A673 (cell line): ENCODE measurements around the gene HRH3. TPM values are rescaled to one million over a fixed set of nuclear protein-coding genes. Genes with fewer than 3 reads are reported as not detected.

ENCODE experiments used
- BruUV-seq: library from RNA; stranded (reverse); fragments of 400-500 nt; replicated peaks from 2 replicates; lab custom pipeline; 2021; lab: Mats Ljungman, UMichigan
- CTCF ChIA-PET: fragments of 300-600 bp; sonication (Branson Sonifier 250); formaldehyde crosslinking; loops from one replicate; lab custom pipeline; 2022; ENCODE audit warnings: antibody characterized with exemption; lab: Charles Lee
- POLR2A ChIA-PET: fragments of 300-600 bp; sonication (Branson Sonifier 250); formaldehyde crosslinking; loops from one replicate; lab custom pipeline; 2022; ENCODE audit warnings: antibody characterized with exemption; ENCODE audit not compliant: low non-redundant PET; lab: Charles Lee
- DNase-seq: peaks from one replicate; pipeline ENCODE4 v3.0.0-alpha.2; 2015; ENCODE audit warnings: low spot score
- H3K27ac ChIP-seq: fragments of 200-600 bp; sonication (generic); 2 replicates; pipeline ENCODE4 v1.5.1; 2016; ENCODE audit warnings: mixed run types, low read depth, mild to moderate bottlenecking, mixed read lengths, antibody characterized with exemption, low read length; ENCODE audit not compliant: poor library complexity, severe bottlenecking
- H3K27me3 ChIP-seq: fragments of 200-600 bp; sonication (generic); replicated peaks from 2 replicates; pipeline ENCODE4 v1.6.1; 2017; ENCODE audit warnings: mixed run types, low read depth, mild to moderate bottlenecking, mixed read lengths, antibody characterized with exemption, low read length; ENCODE audit not compliant: insufficient read depth, poor library complexity
- H3K36me3 ChIP-seq: fragments of 200-600 bp; sonication (generic); 2 replicates; pipeline ENCODE4 v1.6.1; 2016; ENCODE audit warnings: mixed run types, mild to moderate bottlenecking, mixed read lengths, antibody characterized with exemption, low read length; ENCODE audit not compliant: insufficient read depth, poor library complexity, severe bottlenecking
- H3K4me1 ChIP-seq: fragments of 200-600 bp; sonication (generic); 2 replicates; pipeline ENCODE4 v1.6.1; 2017; ENCODE audit warnings: mixed run types, mild to moderate bottlenecking, mixed read lengths, antibody characterized with exemption, low read length; ENCODE audit not compliant: insufficient read depth, poor library complexity, severe bottlenecking
- H3K4me3 ChIP-seq: fragments of 200-600 bp; sonication (generic); 2 replicates; pipeline ENCODE4 v1.5.1; 2016; ENCODE audit warnings: low read depth, mixed run types, mild to moderate bottlenecking, mixed read lengths, low read length; ENCODE audit not compliant: poor library complexity, severe bottlenecking
- H3K9me3 ChIP-seq: fragments of 200-600 bp; sonication (generic); 2 replicates; pipeline ENCODE4 v1.6.1; 2016; ENCODE audit warnings: mixed run types, low read depth, mild to moderate bottlenecking, mixed read lengths, antibody characterized with exemption, low read length; ENCODE audit not compliant: poor library complexity, severe bottlenecking
- EZH2 ChIP-seq: fragments of 200-600 bp; sonication (generic); IDR thresholded peaks from 2 replicates; pipeline ENCODE4 v1.6.1; 2017; ENCODE audit warnings: borderline replicate concordance, low read depth, mild to moderate bottlenecking, mixed read lengths, antibody characterized with exemption, low read length; ENCODE audit not compliant: poor library complexity, severe bottlenecking
- intact Hi-C: fragments of 100-400 bp; cut with micrococcal nuclease; formaldehyde crosslinking; loops from one replicate; pipeline ENCODE4 v1.10.0; 2022; ENCODE audit not compliant: unreplicated experiment
- total RNA-seq: library from RNA; stranded (reverse); gene quantifications from 2 replicates; pipeline ENCODE4 v1.2.3, GENCODE V29; 2021
- TF ChIP-seq, protein P1 (sequence below): fragments of 300-800, 200-600 bp; sonication (generic); conservative IDR thresholded peaks from 2 replicates; pipeline ENCODE4 v1.5.1; 2017; ENCODE audit warnings: low read depth, mild to moderate bottlenecking, antibody characterized with exemption, low read length, moderate library complexity, mixed read lengths

The HRH3 gene
- total RNA-seq, 1 experiment from 2014 or later, result not detected

DNA sequence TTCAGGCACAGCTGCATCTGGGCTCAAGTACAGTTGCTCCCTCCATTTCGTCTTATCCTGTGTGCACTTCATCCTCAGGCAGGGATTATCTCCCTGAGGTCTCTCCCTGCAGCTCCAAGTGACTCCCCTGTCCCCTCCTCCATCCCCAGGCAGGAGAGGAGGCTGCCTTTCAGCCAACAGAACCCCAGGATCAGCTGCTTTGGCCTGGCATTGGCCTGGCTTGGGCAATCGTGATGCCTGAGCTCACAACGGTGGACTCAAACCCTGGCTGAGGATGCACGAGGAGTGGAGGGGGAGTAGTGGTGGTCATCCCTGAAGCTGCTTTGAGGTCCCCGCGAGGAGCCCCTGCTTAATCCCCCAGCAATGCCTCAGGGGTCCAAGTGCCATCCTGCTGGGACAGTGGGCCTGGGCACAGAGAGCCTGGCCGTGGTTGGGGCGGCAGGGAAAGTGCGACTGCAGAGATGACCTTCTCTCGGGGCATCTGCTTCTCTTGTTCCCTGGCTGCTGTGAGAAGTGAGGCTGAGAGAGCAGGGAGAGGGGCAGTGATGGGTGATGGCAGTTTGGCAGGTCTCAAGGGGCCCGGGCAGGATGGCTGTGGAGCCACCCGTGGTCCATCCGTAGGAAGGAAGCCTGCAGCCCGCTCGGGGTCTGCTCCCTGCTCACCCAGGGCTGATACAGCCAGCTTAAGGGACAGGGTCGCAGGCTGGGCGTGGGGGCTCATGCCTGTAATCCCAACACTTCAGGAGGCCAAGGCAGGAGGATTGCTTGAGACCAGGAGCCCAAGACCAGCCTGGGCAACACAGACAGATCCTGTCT lies 6.0 kb upstream of the HRH3 start:
- Histone ChIP-seq H3K27ac (no peak overlapping the region), H3K4me1 (no peaks in the 10 kb centered on the region), H3K36me3 (no peaks in the 10 kb centered on the region), H3K27me3 (peaks cover 64% of the 10 kb centered on the region), H3K4me3 (no peak overlapping the region), H3K9me3 (no peaks in the 10 kb centered on the region)
- no peak for DNase-seq
- no peak for TF ChIP-seq EZH2
- TF ChIP-seq, protein P1, sequence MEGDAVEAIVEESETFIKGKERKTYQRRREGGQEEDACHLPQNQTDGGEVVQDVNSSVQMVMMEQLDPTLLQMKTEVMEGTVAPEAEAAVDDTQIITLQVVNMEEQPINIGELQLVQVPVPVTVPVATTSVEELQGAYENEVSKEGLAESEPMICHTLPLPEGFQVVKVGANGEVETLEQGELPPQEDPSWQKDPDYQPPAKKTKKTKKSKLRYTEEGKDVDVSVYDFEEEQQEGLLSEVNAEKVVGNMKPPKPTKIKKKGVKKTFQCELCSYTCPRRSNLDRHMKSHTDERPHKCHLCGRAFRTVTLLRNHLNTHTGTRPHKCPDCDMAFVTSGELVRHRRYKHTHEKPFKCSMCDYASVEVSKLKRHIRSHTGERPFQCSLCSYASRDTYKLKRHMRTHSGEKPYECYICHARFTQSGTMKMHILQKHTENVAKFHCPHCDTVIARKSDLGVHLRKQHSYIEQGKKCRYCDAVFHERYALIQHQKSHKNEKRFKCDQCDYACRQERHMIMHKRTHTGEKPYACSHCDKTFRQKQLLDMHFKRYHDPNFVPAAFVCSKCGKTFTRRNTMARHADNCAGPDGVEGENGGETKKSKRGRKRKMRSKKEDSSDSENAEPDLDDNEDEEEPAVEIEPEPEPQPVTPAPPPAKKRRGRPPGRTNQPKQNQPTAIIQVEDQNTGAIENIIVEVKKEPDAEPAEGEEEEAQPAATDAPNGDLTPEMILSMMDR, result no peak
- POLR2A ChIA-PET, result no interaction called here
- intact Hi-C loops, result no loop called here
- CTCF ChIA-PET, result no interaction called here
- no TSS peak for BruUV-seq

DNA sequence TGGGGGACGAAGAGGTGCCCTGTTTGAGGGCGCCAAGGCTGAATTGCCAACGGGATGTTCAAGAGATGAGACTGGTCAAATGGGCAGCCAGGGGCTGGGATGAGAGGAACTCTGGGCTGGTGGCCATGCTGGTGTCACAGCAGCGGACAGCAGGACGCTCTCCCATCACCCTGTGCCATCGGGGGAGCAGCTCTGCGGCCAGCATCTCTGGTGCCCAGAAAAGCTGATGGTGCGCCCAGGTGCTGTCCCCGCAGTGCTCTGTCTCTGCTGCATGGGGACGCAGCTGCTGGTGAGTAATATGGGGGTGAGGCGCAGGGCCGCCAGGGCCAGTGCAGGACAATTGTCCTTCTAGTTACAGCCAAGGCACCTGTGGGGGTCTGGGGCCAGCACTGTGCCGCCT lies 4.9 kb upstream of the HRH3 start:
- Histone ChIP-seq H3K27me3 (peaks cover 71% of the 10 kb centered on the region), H3K4me3 (no peak overlapping the region), H3K36me3 (no peaks in the 10 kb centered on the region), H3K27ac (no peak overlapping the region), H3K9me3 (no peaks in the 10 kb centered on the region), H3K4me1 (peaks cover 5% of the 10 kb centered on the region)
- TF ChIP-seq, protein P1, result no peak
- no peak for TF ChIP-seq EZH2
- ChIA-PET POLR2A (no interaction called here), CTCF (no interaction called here)
- no peak for DNase-seq
- no TSS peak for BruUV-seq
- intact Hi-C loops, result no loop called here

DNA sequence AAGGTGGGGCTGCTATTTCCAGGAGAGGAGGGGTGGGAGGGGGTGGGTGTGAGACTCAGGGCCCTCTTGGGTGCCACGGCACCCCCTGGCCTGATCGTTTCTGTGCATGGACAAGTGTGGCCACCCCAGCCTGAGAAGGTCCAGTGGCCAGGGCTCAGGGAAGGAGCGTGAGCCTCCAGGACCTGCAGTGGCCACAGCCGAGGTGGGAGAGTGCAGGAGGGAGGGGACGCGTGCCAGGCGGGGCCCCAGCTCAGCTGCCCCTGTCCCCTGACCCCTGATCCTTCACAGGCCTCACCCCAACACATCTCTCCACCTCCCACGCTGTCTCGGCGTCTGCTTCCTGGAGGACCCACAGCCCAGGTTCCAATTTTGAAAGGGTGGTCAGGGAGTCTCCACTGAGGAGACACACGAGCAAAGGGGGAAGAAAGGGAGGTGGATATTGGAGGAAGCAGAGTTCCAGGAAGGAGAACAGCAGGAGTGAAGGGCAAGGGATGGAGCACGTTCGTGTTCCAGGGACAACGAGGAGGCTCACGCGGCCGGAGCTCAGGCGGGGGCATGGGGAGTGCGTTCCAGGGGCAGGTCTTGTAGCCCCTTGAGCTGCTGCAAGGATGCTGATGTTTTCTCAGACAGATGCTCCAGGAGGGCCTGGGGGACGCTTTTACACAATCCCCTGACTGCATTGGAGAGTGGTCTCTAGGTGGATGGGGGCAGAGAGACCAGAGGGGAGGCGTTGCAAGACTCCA lies 4.2 kb upstream of the HRH3 start:
- TF ChIP-seq EZH2, result no peak
- TF ChIP-seq, protein P1, result no peak
- H3K9me3 ChIP-seq, result no peaks in the 10 kb centered on the region
- BruUV-seq, result no TSS peak
- H3K27me3 ChIP-seq, result peaks cover 75% of the 10 kb centered on the region
- CTCF ChIA-PET, result no interaction called here
- no peak for DNase-seq
- peaks cover 5% of the 10 kb centered on the region for H3K4me1 ChIP-seq
- H3K27ac ChIP-seq, result no peak overlapping the region
- no peaks in the 10 kb centered on the region for H3K36me3 ChIP-seq
- H3K4me3 ChIP-seq, result no peak overlapping the region
- POLR2A ChIA-PET, result no interaction called here
- intact Hi-C loops, result no loop called here
